ENCODE data around the gene HSD11B2. TPM values are rescaled to one million over a fixed set of nuclear protein-coding genes. Genes with fewer than 3 reads are reported as not detected.

Gene HSD11B2
- total RNA-seq, 1 experiment from 2014 or later, result 10.2 TPM

DNA sequence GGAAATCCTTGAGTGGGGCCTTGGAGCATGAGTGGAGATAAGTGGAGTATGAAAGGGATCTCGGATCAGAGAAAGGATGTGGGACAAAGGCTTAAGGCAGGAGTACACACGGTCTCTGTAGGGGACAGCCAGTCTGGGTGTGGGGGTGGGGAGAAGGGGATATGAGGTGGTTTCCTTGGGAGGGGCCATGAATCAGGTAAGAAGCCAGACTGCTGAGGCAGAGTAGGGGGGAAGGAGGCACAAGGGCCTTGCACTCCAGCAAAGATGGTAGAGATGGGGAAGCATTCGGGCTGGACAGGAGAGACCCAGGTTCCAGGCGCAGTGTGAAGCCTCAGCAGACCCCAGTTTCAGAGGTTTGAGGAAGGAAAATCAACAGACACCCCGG, 1.6 kb downstream of the HSD11B2 start:
- Mint-ChIP-seq H3K27ac (ENCODE audit: unreplicated experiment) (no peak overlapping the region), H3K27me3 (ENCODE audit: unreplicated experiment) (peaks cover 11% of the 10 kb centered on the region), H3K4me1 (ENCODE audit: low read depth, unreplicated experiment) (peaks cover 29% of the 10 kb centered on the region), H3K36me3 (ENCODE audit: insufficient read depth, unreplicated experiment) (peaks cover 16% of the 10 kb centered on the region), H3K9me3 (ENCODE audit: low read depth, unreplicated experiment) (no peaks in the 10 kb centered on the region), H3K4me3 (ENCODE audit: low read depth, unreplicated experiment) (peak overlapping the region; percentile 96)
- intact Hi-C loops (cut with micrococcal nuclease; ENCODE audit: unreplicated experiment), result no loop called here
- CTCF ChIA-PET, result interaction anchor here (0.7 to 1.9 kb wide), 4 partner anchors 13 to 172 kb away, joined by 4 to 7 read pairs (median 5); no protein-coding TSS in a partner anchor
- TF ChIP-seq, protein P1, sequence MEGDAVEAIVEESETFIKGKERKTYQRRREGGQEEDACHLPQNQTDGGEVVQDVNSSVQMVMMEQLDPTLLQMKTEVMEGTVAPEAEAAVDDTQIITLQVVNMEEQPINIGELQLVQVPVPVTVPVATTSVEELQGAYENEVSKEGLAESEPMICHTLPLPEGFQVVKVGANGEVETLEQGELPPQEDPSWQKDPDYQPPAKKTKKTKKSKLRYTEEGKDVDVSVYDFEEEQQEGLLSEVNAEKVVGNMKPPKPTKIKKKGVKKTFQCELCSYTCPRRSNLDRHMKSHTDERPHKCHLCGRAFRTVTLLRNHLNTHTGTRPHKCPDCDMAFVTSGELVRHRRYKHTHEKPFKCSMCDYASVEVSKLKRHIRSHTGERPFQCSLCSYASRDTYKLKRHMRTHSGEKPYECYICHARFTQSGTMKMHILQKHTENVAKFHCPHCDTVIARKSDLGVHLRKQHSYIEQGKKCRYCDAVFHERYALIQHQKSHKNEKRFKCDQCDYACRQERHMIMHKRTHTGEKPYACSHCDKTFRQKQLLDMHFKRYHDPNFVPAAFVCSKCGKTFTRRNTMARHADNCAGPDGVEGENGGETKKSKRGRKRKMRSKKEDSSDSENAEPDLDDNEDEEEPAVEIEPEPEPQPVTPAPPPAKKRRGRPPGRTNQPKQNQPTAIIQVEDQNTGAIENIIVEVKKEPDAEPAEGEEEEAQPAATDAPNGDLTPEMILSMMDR (IDR thresholded peaks at IDR 0.05; ENCODE audit: unreplicated experiment), result no peak
- no TSS peak for BruUV-seq (replicated peaks)
- no peak for DNase-seq

DNA sequence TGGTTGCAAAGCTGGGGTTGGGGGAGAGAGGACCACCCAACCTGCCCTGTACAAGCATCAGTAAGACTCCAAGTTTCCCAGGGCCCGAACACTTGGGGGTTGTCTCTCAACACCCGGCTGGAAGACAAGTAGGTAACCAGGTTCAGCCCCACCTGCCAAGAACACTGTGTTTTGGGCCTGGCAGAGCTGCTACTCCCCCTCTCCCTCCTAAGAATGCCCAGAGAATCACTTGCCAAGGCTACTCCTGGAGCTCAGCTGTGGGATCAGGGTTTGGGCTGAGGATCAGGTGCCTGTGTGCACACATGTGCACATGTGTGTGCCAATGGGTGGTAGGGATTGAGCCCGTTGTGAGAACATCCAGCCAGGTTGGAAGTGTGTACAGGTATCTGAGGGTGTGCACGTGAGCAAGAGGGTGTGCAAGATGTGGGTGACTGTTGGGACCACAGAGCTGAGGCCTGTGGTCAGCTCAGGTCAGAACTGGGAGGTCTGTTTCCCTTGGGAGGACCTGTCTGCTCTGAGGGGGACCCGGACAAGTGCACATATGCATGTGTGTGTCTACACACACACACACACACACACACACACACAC, 2.3 kb downstream of the HSD11B2 start:
- intact Hi-C loops (cut with micrococcal nuclease; ENCODE audit: unreplicated experiment), result no loop called here
- TF ChIP-seq, protein P1 (IDR thresholded peaks at IDR 0.05; ENCODE audit: unreplicated experiment), result no peak
- peaks cover 8% of the 10 kb centered on the region for H3K27me3 Mint-ChIP-seq (ENCODE audit: unreplicated experiment)
- H3K36me3 Mint-ChIP-seq (ENCODE audit: insufficient read depth, unreplicated experiment), result peaks cover 21% of the 10 kb centered on the region
- CTCF ChIA-PET, result interaction anchor here (0.6 to 0.7 kb wide), 5 partner anchors 14 to 231 kb away, joined by 3 to 5 read pairs (median 4); no protein-coding TSS in a partner anchor
- H3K4me3 Mint-ChIP-seq (ENCODE audit: low read depth, unreplicated experiment), result no peak overlapping the region
- H3K9me3 Mint-ChIP-seq (ENCODE audit: low read depth, unreplicated experiment), result no peaks in the 10 kb centered on the region
- no peak overlapping the region for H3K27ac Mint-ChIP-seq (ENCODE audit: unreplicated experiment)
- no TSS peak for BruUV-seq (replicated peaks)
- peaks cover 22% of the 10 kb centered on the region for H3K4me1 Mint-ChIP-seq (ENCODE audit: low read depth, unreplicated experiment)
- no peak for DNase-seq

DNA sequence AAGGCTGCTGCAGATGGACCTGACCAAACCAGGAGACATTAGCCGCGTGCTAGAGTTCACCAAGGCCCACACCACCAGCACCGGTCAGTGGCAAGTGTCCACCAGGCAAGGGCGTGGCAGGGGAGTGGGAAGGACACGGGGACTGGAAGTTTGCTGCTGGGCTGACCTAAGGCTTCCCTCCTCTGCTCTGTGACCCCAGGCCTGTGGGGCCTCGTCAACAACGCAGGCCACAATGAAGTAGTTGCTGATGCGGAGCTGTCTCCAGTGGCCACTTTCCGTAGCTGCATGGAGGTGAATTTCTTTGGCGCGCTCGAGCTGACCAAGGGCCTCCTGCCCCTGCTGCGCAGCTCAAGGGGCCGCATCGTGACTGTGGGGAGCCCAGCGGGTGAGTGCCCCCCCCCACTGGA, 4.8 kb downstream of the HSD11B2 start:
- no peaks in the 10 kb centered on the region for H3K9me3 Mint-ChIP-seq (ENCODE audit: low read depth, unreplicated experiment)
- DNase-seq, result no peak
- H3K27ac Mint-ChIP-seq (ENCODE audit: unreplicated experiment), result no peak overlapping the region
- H3K4me3 Mint-ChIP-seq (ENCODE audit: low read depth, unreplicated experiment), result no peak overlapping the region
- no peaks in the 10 kb centered on the region for H3K27me3 Mint-ChIP-seq (ENCODE audit: unreplicated experiment)
- peaks cover 20% of the 10 kb centered on the region for H3K36me3 Mint-ChIP-seq (ENCODE audit: insufficient read depth, unreplicated experiment)
- TF ChIP-seq, protein P1 (IDR thresholded peaks at IDR 0.05; ENCODE audit: unreplicated experiment), result no peak
- intact Hi-C loops (cut with micrococcal nuclease; ENCODE audit: unreplicated experiment), result no loop called here
- H3K4me1 Mint-ChIP-seq (ENCODE audit: low read depth, unreplicated experiment), result no peaks in the 10 kb centered on the region
- CTCF ChIA-PET, result interaction anchor here (0.7 to 1.2 kb wide), 2 partner anchors 8 to 260 kb away, joined by 3 to 4 read pairs; no protein-coding TSS in a partner anchor
- BruUV-seq (replicated peaks), result no TSS peak

DNA sequence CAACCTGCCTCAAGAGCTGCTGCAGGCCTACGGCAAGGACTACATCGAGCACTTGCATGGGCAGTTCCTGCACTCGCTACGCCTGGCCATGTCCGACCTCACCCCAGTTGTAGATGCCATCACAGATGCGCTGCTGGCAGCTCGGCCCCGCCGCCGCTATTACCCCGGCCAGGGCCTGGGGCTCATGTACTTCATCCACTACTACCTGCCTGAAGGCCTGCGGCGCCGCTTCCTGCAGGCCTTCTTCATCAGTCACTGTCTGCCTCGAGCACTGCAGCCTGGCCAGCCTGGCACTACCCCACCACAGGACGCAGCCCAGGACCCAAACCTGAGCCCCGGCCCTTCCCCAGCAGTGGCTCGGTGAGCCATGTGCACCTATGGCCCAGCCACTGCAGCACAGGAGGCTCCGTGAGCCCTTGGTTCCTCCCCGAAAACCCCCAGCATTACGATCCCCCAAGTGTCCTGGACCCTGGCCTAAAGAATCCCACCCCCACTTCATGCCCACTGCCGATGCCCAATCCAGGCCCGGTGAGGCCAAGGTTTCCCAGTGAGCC, 5.8 kb downstream of the HSD11B2 start:
- CTCF ChIA-PET, result interaction anchor here (0.5 to 1.2 kb wide), 3 partner anchors 9 to 426 kb away, joined by 3 to 5 read pairs (median 3); no protein-coding TSS in a partner anchor
- Mint-ChIP-seq H3K4me1 (ENCODE audit: low read depth, unreplicated experiment) (peaks cover 5% of the 10 kb centered on the region), H3K9me3 (ENCODE audit: low read depth, unreplicated experiment) (no peaks in the 10 kb centered on the region), H3K27ac (ENCODE audit: unreplicated experiment) (no peak overlapping the region), H3K36me3 (ENCODE audit: insufficient read depth, unreplicated experiment) (peaks cover 16% of the 10 kb centered on the region), H3K27me3 (ENCODE audit: unreplicated experiment) (no peaks in the 10 kb centered on the region), H3K4me3 (ENCODE audit: low read depth, unreplicated experiment) (no peak overlapping the region)
- TF ChIP-seq, protein P1 (IDR thresholded peaks at IDR 0.05; ENCODE audit: unreplicated experiment), result no peak
- intact Hi-C loops (cut with micrococcal nuclease; ENCODE audit: unreplicated experiment), result no loop called here
- DNase-seq, result no peak
- BruUV-seq (replicated peaks), result no TSS peak

Data from Calu3 (cell line).